ENCODE measurements around the gene FAM124A.
"Not testable (repeated sequence)": the region's sequence is repeated elsewhere in the genome, so short reads cannot be mapped to it uniquely, and the experiment has no call there.

The FAM124A gene

DNA sequence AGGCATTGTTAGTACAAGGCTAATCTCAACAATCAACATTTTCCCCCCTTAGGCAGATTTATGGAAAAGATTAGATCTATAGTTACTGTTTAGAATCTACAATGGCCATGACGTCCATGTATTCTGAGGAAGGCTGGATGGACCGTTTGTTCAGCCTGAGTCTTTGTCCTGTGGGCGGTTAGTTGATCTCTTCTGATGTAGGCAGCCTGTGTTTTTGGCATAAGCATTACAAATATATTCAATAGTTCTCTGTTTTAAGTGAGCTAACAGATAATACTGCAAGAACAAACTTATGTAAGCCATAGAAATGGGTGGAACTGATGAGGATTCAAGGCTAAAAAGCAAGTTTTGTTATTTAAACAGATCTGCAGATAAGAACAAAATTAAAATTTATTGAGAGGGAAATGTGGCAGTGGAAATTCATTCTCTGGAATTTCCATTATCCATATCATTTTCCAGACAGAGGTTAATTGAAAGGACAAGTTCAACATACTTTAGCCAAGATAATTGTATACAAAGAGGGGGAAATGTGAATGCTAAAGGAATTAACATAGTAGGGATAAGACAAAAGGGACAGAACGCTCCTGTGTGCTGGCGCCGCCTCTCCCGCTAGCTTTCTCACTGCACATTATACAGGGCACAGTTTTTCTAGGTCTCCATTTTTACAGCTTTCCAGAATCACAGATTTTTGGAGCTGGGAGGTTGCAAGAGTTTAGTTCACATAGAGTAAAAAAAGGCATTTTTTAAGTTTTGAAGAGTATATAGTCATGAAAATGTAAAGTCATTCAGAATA is 48.6 kb downstream of the FAM124A start:
- DNase-seq (ENCODE audit: low spot score): no peak

DNA sequence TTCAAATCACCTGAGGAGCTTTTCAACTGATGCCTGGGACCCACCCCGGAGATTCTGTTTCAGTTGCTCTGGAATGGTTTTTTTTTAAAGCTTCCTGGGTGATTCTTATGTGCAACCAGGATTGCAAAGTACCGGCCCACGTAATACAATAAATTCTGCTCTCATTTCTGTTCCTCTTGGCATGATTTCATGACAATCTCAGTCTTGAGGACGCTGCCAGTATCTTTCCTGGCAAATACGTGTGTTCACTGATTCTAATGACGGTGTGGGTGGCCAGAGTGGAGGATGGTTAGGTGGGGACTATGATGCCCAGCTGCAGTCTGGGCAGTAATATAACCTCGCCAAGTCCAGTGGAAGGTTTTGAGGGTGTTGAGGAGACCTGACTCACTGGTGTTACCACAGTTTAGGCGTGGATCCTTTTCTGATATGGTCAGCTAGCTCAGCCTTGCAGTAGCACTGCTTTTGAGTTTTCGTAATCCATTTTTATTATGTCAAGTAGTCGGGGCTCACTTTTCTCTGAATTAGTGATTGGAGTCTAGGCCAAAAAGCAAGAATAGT is 49.4 kb downstream of the FAM124A start:
- DNase-seq (ENCODE audit: low spot score): no peak

DNA sequence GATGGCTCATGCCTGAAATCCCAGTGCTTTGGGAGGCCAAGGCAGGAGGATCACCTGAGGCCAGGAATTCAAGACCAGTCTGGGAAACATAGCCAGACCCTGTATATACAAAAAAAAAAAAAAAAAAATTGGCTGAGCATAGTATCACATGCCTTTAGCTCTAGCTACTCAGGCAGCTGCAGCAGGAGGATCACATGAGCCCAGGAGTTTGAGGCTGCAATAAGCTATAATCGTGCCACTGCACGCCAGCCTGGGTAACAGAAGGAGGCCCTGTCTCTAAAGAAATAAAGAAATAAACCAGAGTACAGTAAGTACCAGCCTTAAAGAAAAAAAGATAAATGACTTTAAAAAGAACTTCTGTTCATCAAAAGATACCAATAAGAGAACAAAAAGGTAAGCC is 52.9 kb downstream of the FAM124A start:
- DNase-seq (ENCODE audit: low spot score): no peak

DNA sequence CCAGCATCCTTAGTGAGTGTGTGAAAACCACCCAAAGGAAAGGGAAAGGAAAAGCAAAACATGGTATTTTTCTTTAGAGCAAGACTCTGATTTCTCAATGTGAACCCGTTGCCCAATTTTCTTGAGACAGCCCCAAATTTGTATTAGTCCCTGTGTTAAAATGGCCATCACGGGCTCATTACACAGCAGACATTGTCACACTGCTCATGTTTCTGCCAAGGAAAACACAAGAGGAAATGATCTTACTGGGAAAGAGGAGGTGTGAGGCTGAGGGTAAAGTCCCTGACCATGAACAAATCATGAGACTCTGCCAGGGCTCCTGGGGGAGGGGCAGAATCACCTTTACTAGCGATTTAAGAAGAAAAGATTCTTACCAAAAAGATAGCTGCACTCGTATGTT is 54.4 kb downstream of the FAM124A start:
- DNase-seq (ENCODE audit: low spot score): no peak

DNA sequence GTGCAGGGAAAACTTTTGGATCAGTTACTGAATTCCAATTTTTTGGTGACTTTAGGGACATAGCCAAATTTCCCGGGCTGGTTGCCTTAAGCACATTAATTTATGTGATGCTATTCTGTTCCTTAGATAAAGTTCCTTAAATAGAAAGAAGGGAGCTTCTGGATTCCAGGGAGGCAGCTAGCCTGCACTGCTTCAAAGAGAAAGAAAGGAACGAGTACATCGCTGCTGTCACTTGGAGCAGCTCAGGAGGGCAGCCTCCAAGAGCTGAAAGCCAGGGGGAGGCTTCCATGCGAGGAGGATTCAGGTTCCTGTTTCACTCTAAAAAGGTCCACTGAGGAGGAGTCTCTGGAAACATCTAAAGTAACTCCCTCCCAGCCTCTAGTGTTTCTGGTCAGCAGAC is 55.7 kb downstream of the FAM124A start:
- DNase-seq (ENCODE audit: low spot score): no peak

DNA sequence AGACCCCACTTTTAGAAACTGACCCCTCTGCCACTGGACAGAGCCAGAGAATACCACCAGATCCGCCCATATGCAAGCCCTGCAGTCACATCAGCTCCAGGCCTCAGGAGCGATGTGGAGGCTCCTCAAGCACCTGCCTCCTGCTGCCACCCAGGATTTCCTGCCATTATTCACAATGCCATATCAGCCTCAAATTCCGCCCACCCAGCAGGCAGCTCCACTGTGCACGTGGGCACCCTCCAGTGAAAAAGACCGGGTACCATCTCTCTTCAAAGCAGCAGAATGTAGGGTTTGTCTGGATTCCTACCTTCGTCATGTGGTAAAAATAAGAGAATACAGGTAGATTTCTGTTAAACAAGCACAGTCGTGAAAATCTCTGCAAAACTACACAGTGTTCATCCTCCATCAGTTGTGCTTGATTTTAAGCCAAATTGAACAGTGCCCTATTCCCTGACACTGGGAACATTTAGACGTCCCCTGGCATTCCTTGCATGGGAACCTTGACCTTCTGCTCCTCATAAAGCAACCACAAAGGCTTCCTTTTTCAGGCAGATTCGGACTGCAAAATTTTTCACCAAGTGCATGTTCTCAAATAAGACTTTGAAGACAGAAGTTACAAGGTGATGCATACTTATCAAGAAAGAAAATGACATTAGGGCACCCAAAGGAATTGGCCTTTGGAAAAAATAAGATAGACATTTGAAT is 56.4 kb downstream of the FAM124A start:
- no peak for DNase-seq (ENCODE audit: low spot score)

DNA sequence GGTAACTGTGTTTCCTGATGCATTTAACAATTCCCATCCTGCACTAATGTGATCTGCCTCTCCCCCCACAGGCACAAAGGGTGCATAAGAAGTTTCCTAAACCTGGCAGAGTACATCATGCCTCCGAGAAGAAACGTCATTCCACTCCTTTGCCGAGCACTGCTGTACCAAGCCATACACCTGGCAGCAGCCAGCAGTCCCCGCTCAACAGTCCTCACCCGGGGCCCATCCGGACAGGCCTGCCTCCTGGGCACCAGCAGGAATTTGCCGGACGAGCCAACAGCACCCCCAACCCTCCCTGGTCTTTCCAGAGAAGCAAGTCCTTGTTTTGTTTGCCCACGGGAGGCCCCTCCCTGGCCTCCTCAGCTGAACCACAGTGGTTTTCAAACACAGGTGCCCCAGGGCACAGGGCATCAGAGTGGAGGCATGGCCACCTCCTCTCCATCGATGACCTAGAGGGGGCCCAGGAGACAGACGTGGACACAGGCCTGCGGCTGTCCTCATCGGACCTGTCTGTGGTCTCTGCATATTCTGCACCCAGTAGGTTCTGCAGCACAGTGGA is 58.3 kb downstream of the FAM124A start:
- no peak for DNase-seq (ENCODE audit: low spot score)

DNA sequence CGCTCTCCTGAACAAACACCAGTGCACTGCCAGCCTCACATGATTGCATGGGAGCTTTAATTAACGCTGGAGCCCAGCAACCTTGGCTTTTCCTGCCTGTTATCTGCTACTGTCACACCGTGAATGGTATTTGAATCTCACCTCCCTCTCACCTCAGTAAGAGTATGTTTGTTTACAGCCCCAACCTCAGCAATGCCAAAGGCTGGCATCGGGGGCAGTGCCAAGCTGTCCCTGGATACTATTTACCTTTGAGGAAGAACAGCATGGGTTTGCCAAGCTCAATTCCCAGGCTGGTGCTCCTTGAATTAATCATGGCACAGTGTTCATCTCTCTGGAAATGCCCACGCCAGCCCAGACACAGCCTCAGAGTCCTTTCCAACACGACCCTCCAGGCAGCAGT is 60.1 kb downstream of the FAM124A start:
- no peak for DNase-seq (ENCODE audit: low spot score)

DNA sequence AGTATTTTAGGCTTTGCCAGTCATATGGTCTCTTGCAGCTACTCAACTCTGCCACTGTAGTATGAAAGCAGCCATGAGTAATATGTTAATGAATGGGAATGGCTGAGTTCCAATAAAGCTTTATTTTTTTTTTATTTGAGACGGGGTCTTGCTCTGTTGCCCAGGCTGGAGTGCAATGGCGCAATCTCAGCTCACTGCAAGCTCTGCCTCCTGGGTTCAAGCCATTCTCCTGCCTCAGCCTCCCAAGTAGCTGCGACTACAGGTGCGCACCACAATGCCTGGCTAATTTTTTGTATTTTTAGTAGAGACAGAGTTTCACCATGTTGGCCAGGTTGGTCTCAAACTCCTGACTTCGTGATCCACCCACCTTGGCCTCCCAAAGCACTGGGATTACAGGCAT is 60.7 kb downstream of the FAM124A start:
- not testable (repeated sequence) for DNase-seq (ENCODE audit: low spot score)

DNA sequence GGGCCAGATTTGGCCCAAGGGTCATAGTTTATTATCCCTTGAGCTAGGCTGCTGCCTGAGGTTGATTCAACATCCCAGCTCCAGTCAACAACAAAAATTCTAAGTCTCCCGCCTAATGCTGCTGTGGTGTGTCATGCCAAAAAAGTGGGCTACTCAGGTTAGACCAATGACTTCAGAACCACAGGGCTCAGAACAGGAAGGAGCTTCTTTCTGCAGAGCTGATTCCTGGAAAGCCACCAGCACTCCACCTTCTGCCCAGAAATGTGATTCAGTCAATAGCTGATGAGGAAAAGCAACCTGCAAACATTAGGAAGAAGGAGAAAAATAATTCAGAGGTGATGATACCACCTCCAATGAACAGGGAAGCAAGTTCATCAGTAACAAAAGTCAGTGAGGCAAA is 61.2 kb downstream of the FAM124A start:
- DNase-seq (ENCODE audit: low spot score): no peak

DNA sequence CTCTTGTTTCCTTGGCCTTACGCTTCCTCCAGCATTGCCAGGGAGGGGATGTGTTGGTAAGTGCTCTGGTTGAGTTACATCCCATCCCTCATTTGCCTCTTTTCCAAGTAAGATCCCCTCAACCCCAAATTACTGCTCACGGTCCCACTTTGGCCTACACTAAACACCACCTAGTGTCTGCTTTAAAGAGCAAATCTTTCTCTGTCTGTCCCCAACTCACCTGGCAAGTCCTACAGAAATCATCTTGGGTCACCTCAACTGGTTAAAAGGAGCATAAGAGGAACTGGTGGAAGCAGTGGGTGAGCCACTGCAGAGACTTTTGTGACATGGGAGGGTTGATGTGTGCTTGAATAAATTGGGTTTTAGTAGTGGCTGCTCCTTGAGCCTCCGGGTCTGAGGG is 62.1 kb downstream of the FAM124A start:
- DNase-seq (ENCODE audit: low spot score): no peak

DNA sequence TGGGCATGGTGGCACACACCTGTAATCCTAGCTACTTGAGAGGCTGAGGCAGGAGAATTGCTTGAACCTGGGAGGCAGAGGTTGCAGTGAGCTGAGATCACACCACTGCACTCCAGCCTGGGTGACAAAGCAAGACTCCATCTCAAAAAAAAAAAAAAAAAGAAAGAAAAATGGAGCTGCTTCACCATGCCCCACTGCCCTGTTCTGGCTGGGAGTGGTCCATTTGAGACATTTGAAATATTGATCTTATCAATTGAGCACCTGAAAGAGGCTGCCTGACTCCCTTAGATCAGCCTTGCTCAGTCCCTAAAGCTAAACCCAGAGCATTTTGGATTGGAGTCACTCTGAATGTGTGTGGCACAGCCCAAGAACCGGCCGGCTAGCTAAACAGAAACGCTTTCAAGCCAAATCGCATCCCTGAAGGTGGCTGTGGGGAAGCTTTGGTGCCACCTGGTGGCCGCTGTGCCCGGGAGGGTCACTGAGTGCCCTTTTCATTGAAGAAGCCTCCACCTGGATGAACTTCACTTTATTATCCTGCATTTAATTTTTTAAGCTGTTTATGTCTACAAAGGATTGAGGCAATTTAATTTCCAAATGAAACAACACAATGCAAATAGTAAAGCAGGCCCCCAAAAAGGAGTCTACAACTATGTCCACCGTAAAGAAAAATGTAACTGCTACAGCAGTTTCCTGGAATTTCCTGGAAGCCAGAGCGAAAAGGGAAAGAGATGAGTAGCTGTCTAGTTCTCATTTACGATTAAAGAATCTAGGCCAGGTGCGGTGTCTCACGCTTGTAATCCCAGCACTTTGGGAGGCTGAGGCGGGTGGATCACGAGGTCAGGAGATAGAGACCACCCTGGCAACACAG is 64.2 kb downstream of the FAM124A start:
- DNase-seq (ENCODE audit: low spot score): peak; percentile 87

DNA sequence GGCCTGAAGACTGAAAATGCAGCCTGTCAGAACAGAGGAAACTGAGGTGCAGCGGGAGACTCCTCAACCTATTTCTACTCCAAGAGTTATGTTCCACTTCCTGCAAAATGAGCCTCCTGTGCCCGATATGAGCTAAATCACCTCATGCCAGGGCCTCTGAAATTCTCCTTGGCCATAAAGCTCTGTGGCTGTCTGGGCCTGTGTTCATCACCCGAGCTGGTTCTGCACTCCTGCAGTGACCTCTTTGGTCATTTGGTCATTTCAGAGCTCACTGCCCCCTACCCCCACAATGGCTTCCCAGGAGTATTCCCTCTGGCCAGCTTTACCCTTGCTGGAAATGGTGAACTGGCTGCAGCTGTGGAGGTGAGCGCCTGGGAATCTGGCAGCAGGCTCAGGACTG is 65.6 kb downstream of the FAM124A start:
- no peak for DNase-seq (ENCODE audit: low spot score)

DNA sequence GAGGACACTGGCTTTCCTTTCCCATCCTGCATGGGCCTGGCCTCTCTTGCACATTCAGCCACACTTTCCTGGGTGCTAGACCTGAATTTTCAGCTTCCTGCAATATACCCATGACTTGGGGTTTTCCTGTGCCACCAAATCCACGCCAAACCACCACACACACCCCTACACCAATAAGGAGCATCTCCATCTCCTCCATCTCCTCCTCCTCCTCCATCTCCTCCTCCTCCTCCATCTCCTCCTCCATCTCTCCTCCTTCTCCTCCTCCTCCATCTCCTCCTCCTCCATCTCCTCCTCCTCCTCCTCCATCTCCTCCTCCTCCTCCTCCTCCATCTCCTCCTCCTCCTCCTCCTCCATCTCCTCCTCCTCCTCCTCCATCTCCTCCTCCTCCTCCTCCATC is 66.1 kb downstream of the FAM124A start:
- DNase-seq (ENCODE audit: low spot score): not testable (repeated sequence)

DNA sequence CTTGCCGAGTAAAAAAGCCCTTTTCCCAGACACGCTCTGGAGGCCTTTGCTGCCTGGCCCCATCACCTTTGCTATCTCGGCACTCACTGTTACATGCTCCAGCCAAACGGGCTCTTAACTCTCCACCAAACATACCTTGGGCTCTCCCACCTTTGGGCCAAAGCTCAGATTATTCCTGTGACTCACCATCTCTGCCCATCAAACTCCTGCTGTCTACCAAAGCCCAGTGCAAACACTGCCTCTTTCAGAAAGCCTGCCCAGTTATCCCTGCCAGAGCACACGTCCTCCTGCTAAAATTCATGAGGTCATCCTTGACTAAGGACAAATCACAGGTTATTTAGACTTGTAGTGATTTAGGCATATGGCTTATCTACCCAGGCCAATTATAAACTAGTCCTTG is 69.1 kb downstream of the FAM124A start:
- no peak for DNase-seq (ENCODE audit: low spot score)

DNA sequence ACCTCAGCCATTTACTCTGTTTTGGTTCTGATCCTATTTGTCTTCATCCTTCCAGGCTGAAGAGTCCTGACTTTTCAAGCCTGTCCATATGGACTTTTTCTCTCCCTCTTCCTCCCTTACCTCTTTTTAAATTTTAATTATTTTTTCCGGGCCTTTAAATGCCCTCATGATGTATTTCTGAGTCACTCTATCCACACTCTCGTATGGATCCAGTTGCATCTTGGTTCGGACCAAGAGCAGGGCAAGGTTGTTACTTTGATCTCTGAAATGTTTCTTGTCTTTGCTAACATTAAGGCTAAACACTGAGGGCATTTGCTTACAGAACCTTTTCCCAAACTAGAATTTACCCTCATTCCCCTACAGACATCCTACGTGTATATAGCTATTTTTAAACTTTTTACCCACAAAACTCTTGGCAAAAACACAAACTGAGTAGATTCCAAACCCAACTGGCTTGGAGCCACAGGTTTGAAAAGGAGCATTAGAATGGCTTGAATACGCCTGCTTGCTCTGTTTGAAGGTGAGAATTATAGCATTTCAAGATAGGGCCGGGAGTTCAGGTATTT is 69.9 kb downstream of the FAM124A start:
- no peak for DNase-seq (ENCODE audit: low spot score)

DNA sequence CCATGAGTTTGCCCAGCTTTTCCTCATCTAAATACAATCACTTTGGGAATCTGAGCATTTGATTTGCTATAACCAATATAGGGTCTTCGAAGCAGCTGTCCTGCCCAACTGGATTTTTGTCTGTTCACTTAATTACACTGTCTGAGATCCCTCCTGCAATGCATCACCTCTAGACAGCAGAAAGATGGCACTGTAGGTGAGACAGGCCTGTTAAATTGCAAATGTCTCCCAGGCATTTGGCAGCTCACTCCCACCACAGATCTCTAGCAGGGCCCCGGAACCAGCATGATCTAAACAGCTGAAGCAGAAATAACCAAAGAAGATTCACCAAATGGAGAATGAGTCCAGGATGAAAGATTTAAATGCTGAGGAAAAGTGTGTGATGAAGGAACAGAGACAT is 75.4 kb downstream of the FAM124A start:
- DNase-seq (ENCODE audit: low spot score): no peak

DNA sequence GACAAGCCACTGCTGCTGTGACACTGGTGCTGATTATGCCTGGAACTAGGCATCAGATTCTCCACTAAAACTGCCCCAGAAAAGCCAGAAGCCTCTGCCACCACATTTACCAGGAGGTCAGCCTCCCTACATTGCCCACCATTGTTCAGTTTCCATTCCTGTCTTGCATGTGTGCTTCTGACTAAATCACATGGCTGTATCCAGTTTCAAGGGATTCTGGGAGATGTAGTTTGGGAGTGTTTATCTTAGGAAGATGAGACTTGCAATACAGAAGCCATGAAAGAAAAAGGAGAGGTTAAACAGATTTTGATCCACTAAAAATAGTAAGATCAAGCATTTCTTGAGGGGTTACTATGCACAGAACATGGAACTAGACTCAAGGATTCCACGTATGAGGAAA is 76.6 kb downstream of the FAM124A start:
- DNase-seq (ENCODE audit: low spot score): no peak

DNA sequence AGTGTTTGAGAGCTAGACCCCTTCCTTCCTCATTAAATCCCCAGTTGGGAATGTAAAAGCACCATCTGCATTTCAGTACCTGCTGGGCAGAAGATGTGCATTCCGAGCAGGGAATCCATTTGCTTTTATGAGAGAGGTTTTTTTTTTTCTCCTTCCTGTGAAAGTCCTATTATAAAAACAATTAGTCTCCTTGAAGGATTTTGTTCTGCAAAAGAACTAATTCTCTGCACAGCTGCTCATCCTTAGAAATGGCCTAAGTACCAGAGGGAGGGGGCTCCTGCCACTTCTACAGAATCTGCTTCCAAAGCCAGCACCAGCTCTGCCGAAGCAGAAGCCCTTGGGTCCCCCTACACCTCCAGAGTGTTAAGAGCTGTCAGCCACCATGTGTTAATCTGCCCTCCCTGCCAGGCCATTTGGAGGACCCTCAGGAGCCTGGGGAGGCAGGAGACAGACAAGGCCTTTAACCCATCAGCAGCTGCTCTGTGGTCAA is 80.9 kb downstream of the FAM124A start:
- no peak for DNase-seq (ENCODE audit: low spot score)

DNA sequence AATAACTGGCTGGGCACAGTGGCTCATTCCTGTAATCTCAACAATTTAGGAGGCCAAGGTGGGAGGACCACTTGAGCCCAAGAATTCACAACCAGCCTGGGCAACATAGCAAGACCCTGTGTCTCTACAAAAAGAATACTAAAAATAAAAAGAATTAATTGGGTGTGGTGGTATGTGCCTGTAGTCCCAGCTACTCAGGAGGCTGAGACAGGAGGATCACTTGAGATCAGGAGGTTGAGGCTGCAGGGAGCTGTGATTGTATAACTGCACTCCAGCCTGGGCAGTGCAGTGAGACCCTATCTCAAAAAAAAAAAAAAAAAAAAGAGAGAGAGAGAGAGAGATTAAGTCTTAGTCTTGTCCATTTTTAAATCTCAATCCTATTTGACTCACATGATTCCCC is 81.7 kb downstream of the FAM124A start:
- no peak for DNase-seq (ENCODE audit: low spot score)

DNA sequence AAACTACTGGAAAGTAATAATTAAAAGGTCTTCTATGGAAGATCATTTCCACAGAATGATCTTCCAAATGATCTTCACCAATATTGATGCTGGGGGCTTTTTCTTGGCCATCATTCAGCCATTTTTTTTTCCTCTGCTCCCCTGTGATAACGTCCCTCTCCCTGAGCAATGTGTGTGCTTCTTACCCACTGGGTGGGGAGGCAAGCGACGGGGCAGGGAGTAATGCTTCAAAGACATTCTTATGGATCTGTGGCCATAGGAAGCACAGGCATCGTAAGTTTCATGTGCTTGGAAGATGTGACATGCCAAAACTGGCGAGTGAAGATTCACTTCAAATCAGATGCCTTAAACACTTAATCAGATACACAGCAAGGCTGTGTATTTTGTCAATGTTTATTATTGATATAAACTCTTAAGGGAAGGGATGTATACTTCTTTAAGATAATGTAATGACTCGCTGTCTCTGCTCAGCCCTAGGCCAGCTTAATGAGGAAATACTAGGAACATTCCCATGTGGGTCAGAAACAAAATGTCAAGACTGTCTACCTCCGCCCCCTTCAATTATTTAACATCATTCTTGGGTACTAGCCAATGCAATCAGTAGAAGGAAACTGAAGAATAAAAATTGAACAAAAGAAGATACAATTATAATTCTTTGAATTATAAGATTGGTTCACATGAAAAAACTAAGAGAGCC is 83.2 kb downstream of the FAM124A start:
- no peak for DNase-seq (ENCODE audit: low spot score)
